ENCODE results near the gene INPP5B. TPM values are rescaled to one million over a fixed set of nuclear protein-coding genes. Genes with fewer than 3 reads are reported as not detected.

INPP5B gene
- total RNA-seq, 2 experiments from 2014 or later: 31.5 to 33.8 TPM

DNA sequence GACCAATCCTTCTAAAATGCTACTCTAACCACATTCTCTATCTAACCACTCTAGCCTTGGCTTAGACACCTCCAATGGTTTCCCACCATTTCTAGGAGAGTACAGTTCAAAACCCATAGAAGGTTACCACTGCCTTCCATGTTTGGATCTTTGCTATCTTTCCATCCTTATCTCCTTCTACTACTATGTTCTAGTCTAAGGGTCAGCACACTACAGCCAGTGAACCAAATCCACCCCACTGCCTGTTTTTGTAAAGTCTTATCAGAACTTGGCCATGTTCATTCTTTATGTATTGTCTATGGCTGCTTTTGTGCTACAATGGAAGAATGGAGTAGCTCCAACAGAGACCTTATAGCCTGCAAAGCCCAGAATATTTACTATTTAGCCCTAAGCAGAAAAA, 93.7 kb downstream of the INPP5B start:
- H3K27ac Mint-ChIP-seq: no peak overlapping the region
- no peaks in the 10 kb centered on the region for H3K27me3 Mint-ChIP-seq
- ChIA-PET CTCF (interaction anchor here (1.0 to 1.6 kb wide), 4 partner anchors 10 to 257 kb away, joined by 3 to 4 read pairs (median 3); partner anchors contain the start of gene GNL2), POLR2A (no interaction called here)
- H3K36me3 Mint-ChIP-seq (ENCODE audit: low read depth): peaks cover 39% of the 10 kb centered on the region
- no peaks in the 10 kb centered on the region for H3K9me3 Mint-ChIP-seq
- no peak for DNase-seq
- peaks cover 38% of the 10 kb centered on the region for H3K4me1 Mint-ChIP-seq
- H3K4me3 Mint-ChIP-seq: no peak overlapping the region

DNA sequence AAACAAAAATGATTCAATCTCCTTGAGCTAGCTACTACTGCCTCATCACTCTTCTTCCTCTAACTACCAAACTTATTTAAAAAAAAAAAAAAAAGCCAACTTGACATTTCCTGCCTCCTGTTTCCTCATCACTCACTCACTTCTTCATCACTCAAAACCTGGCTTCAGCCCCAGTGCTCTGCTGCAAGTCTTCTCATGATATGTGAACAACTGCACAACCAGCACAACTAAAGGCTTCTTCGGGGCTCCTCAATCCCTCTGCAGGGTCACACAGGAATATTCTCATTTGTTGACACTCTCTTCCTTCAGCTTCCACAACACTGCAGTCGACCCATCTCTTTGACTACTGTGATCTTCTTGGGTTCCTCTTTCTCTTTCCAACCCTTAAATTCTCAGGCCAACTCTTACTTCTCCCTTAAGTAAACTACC, 95.1 kb downstream of the INPP5B start:
- Mint-ChIP-seq H3K36me3 (ENCODE audit: low read depth) (peaks cover 36% of the 10 kb centered on the region), H3K27ac (no peak overlapping the region), H3K4me3 (no peak overlapping the region), H3K27me3 (no peaks in the 10 kb centered on the region), H3K9me3 (no peaks in the 10 kb centered on the region), H3K4me1 (peaks cover 34% of the 10 kb centered on the region)
- ChIA-PET POLR2A (interaction anchor here (0.6 kb wide), 1 partner anchor 171 kb away, joined by 4 read pairs; no protein-coding TSS in a partner anchor), CTCF (interaction anchor here (0.7 to 2.0 kb wide), 7 partner anchors 8 to 80 kb away, joined by 3 to 12 read pairs (median 4); partner anchors contain the start of genes C1orf122, MTF1 and YRDC)
- DNase-seq: no peak

DNA sequence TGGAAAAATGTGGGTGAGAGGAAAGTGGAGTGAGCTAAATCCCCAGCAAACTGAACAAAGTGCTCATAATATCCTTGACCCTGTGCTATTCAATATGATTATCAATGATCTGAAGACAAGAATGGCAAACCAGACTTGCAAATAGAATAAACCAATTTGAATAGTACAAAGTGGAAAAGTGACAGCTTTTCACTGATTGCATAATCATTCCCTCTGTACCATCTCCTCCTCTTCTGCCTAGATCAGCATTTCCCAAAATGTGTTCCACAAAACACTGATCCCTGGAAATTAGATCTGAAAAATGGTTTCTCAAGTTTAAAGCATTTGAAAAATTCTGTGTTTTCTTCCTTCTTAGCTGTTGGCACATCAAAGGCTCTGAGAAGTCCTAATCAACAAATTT, 95.6 kb downstream of the INPP5B start:
- Mint-ChIP-seq H3K4me3 (no peak overlapping the region), H3K27me3 (no peaks in the 10 kb centered on the region), H3K9me3 (no peaks in the 10 kb centered on the region), H3K4me1 (peaks cover 38% of the 10 kb centered on the region), H3K36me3 (ENCODE audit: low read depth) (peaks cover 36% of the 10 kb centered on the region), H3K27ac (no peak overlapping the region)
- POLR2A ChIA-PET: interaction anchor here (0.6 to 0.7 kb wide), 2 partner anchors 161 to 171 kb away, joined by 3 to 4 read pairs; no protein-coding TSS in a partner anchor
- CTCF ChIA-PET: interaction anchor here (0.7 to 2.0 kb wide), 7 partner anchors 9 to 167 kb away, joined by 3 to 12 read pairs (median 4); partner anchors contain the start of genes C1orf122, MTF1 and YRDC
- DNase-seq: no peak

- Mint-ChIP-seq H3K27ac (no peak overlapping the region), H3K9me3 (no peaks in the 10 kb centered on the region), H3K27me3 (no peaks in the 10 kb centered on the region), H3K36me3 (ENCODE audit: low read depth) (peaks cover 39% of the 10 kb centered on the region), H3K4me1 (peaks cover 45% of the 10 kb centered on the region), H3K4me3 (no peak overlapping the region)
- ChIA-PET CTCF (interaction anchor here (0.8 to 2.0 kb wide), 5 partner anchors 9 to 168 kb away, joined by 3 to 12 read pairs (median 5); partner anchors contain the start of gene MTF1), POLR2A (interaction anchor here (0.7 kb wide), 1 partner anchor 161 kb away, joined by 3 read pairs; no protein-coding TSS in a partner anchor)
- DNase-seq: no peak
Measured at GRCh38 chr1:37850352-37850955, 96.4 kb downstream of the INPP5B start.

DNA sequence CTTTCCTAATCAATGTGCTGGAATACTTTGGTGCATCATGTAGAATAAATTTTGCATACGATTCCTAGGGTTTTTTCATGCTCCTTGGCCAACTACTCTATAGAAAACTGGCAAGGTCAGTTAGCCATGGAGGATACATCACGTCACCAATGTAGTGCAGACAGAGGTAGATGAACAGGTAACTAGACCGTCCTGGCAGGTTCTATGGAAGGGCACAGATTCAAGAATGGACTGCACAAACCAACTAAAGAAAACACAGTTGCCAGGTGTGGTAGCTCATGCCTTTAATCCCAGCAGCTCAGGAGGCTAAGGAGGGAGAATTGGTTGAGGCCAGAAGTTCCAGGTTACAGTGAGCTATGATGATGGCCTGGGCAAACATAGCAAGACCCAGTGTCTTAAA, 97.4 kb downstream of the INPP5B start:
- H3K4me1 Mint-ChIP-seq: peaks cover 43% of the 10 kb centered on the region
- ChIA-PET CTCF (interaction anchor here (0.6 kb wide), 1 partner anchor 107 kb away, joined by 3 read pairs; no protein-coding TSS in a partner anchor), POLR2A (no interaction called here)
- no peaks in the 10 kb centered on the region for H3K9me3 Mint-ChIP-seq
- DNase-seq: no peak
- no peaks in the 10 kb centered on the region for H3K27me3 Mint-ChIP-seq
- no peak overlapping the region for H3K27ac Mint-ChIP-seq
- no peak overlapping the region for H3K4me3 Mint-ChIP-seq
- peaks cover 36% of the 10 kb centered on the region for H3K36me3 Mint-ChIP-seq (ENCODE audit: low read depth)

DNA sequence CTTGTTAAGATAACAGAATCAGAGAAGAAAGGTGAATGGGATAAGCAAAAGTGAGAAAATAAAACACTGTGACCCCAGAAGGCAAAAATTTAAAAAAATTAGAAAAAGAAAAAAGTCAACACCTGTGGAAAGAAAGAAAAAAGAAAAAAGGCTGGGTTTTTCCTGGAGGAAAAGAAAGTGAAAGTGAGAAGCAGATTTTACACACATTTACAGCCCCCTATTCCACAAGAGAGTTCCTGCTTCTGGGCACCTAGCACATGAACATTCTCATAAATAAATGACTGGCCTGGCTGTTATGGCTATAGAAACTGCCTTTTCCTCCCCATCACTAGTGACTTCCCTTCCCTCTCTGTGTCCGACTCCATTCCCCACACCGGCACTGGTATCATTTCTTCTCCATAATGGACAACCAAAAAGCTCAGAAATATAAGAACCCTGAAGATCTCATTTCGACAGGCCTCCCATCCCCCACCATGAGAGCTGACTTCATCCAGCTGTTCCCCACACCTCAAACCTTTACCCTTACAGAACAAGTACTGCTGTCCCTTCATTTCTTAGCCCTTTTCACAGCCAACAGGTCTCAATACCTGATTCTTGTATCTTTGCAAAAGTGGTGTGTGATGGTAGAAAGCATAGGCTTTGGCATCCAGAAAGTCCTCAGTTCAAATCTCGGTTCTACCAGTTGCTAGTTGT, 100.1 kb downstream of the INPP5B start:
- DNase-seq: no peak
- Mint-ChIP-seq H3K4me3 (peak overlapping the region; percentile 70), H3K27ac (peak overlapping the region; percentile 84), H3K4me1 (peaks cover 36% of the 10 kb centered on the region), H3K9me3 (no peaks in the 10 kb centered on the region), H3K36me3 (ENCODE audit: low read depth) (peaks cover 27% of the 10 kb centered on the region), H3K27me3 (no peaks in the 10 kb centered on the region)
- CTCF ChIA-PET: interaction anchor here (1.0 to 2.0 kb wide), 2 partner anchors 13 to 30 kb away, joined by 3 to 8 read pairs; partner anchors contain the start of gene MTF1
- POLR2A ChIA-PET: no interaction called here

- Mint-ChIP-seq H3K36me3 (ENCODE audit: low read depth) (peaks cover 31% of the 10 kb centered on the region), H3K9me3 (no peaks in the 10 kb centered on the region), H3K27ac (no peak overlapping the region), H3K4me1 (peaks cover 36% of the 10 kb centered on the region), H3K27me3 (no peaks in the 10 kb centered on the region), H3K4me3 (no peak overlapping the region)
- POLR2A ChIA-PET: no interaction called here
- DNase-seq: no peak
- CTCF ChIA-PET: interaction anchor here (0.6 kb wide), 1 partner anchor 46 kb away, joined by 5 read pairs; no protein-coding TSS in a partner anchor
Measured at GRCh38 chr1:37845786-37846185, 101.1 kb downstream of the INPP5B start.

DNA sequence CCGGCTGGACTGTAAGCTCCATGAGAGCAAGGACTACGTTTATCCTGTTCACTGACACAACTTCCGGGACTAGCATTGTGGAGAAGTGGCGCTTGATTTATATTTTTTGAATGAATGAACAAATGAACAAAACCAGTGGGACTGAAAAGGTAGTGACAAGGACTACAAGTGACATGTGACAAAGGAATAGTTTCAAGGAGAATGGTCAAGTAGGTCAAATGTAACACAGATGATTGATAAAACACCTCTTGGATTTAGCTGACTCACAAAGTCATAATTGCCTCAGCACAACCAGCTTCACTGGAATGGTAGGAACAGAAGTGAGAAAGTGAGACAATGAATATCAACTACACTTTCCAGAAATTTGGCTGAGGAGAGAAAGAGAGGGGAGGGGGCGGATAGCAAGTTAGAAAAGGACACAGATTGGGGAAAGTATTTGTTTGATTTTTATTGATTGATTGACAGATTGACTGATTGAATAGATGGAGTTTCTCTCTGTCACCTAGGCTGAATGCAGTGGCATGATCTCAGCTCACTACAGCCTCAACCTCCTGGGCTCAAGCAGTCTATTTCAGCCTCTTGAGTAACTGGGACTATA, 101.7 kb downstream of the INPP5B start:
- H3K4me1 Mint-ChIP-seq: peaks cover 36% of the 10 kb centered on the region
- H3K4me3 Mint-ChIP-seq: no peak overlapping the region
- no peaks in the 10 kb centered on the region for H3K9me3 Mint-ChIP-seq
- H3K36me3 Mint-ChIP-seq (ENCODE audit: low read depth): peaks cover 34% of the 10 kb centered on the region
- POLR2A ChIA-PET: no interaction called here
- no peaks in the 10 kb centered on the region for H3K27me3 Mint-ChIP-seq
- CTCF ChIA-PET: interaction anchor here (1.1 to 1.3 kb wide), 2 partner anchors 15 to 22 kb away, joined by 3 to 4 read pairs; partner anchors contain the start of gene MTF1
- no peak overlapping the region for H3K27ac Mint-ChIP-seq
- DNase-seq: no peak

- Mint-ChIP-seq H3K27ac (no peak overlapping the region), H3K36me3 (ENCODE audit: low read depth) (peaks cover 40% of the 10 kb centered on the region), H3K27me3 (no peaks in the 10 kb centered on the region), H3K4me3 (no peak overlapping the region), H3K4me1 (peaks cover 35% of the 10 kb centered on the region), H3K9me3 (no peaks in the 10 kb centered on the region)
- DNase-seq: no peak
- POLR2A ChIA-PET: no interaction called here
- CTCF ChIA-PET: interaction anchor here (1.1 to 1.3 kb wide), 2 partner anchors 15 to 22 kb away, joined by 3 to 4 read pairs; partner anchors contain the start of gene MTF1
Measured at GRCh38 chr1:37844536-37844935, 102.3 kb downstream of the INPP5B start.

- peaks cover 37% of the 10 kb centered on the region for H3K36me3 Mint-ChIP-seq (ENCODE audit: low read depth)
- H3K9me3 Mint-ChIP-seq: no peaks in the 10 kb centered on the region
- no peak overlapping the region for H3K27ac Mint-ChIP-seq
- ChIA-PET CTCF (interaction anchor here (1.9 kb wide), 1 partner anchor 9 kb away, joined by 7 read pairs; no protein-coding TSS in a partner anchor), POLR2A (no interaction called here)
- peaks cover 24% of the 10 kb centered on the region for H3K4me1 Mint-ChIP-seq
- H3K27me3 Mint-ChIP-seq: no peaks in the 10 kb centered on the region
- no peak for DNase-seq
- H3K4me3 Mint-ChIP-seq: no peak overlapping the region
Measured at GRCh38 chr1:37841652-37842051, 105.2 kb downstream of the INPP5B start.

DNA sequence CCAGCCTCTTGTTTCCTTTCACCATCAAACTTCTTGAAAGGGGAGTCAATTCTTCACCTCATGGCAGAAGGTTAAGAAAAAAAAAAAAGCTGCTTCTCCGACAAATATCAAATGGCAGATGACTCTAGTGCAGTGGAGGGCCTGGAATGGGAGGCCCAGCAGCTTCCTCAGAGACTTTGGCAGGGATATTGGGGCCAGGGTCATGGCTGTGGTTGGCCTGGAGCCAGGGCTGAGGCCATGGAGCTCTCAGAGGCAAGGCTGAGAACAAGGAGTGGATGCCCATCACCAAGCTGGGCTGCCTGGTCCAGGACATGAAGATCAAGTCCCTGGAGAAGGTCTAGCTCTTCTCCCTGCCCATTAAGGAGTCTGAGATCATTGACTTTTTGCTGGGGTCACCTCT, 106.1 kb downstream of the INPP5B start:
- no peak overlapping the region for H3K27ac Mint-ChIP-seq
- ChIA-PET POLR2A (no interaction called here), CTCF (interaction anchor here (0.6 to 1.9 kb wide), 5 partner anchors 10 to 158 kb away, joined by 4 to 9 read pairs (median 6); partner anchors contain the start of gene MTF1)
- no peak for DNase-seq
- no peaks in the 10 kb centered on the region for H3K27me3 Mint-ChIP-seq
- H3K4me1 Mint-ChIP-seq: peaks cover 15% of the 10 kb centered on the region
- peaks cover 36% of the 10 kb centered on the region for H3K36me3 Mint-ChIP-seq (ENCODE audit: low read depth)
- H3K4me3 Mint-ChIP-seq: no peak overlapping the region
- no peaks in the 10 kb centered on the region for H3K9me3 Mint-ChIP-seq

GRCh38 chr1:37839676-37840075, 107.2 kb downstream of the INPP5B start:
- peaks cover 31% of the 10 kb centered on the region for H3K36me3 Mint-ChIP-seq (ENCODE audit: low read depth)
- peaks cover 8% of the 10 kb centered on the region for H3K4me1 Mint-ChIP-seq
- H3K27ac Mint-ChIP-seq: no peak overlapping the region
- no peak overlapping the region for H3K4me3 Mint-ChIP-seq
- no peaks in the 10 kb centered on the region for H3K27me3 Mint-ChIP-seq
- no peak for DNase-seq
- ChIA-PET CTCF (interaction anchor here (1.9 kb wide), 1 partner anchor 20 kb away, joined by 9 read pairs; the partner anchor contains the start of gene MTF1), POLR2A (no interaction called here)
- no peaks in the 10 kb centered on the region for H3K9me3 Mint-ChIP-seq
